Measurements from ENCODE around the gene EPHB1. TPM values are rescaled to one million over a fixed set of nuclear protein-coding genes. Genes with fewer than 3 reads are reported as not detected.

The EPHB1 gene
- total RNA-seq, 4 donors from 2014 or later = 0.16 to 1.5 (median 0.59) TPM

DNA sequence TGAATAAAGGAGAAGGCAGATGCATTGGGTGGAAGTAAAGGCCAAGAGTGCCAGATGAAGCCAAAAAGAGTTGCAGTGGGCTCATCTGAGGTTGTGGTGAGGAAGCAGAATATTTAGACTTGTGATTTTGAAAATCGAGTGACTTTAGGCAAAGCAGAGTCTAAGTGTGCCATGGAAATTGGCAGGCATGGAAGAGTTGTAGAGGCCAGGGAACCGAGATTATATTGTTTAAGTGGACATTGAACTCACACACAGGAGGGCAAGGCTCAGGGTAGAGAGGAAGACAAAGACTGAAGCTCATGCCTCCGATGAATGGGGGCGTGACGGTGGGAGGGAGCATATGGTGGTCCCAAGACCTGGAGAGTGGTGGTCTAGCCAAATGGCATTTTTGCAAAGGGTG lies 347.5 kb downstream of the EPHB1 start:
- TF ChIP-seq, protein P1, sequence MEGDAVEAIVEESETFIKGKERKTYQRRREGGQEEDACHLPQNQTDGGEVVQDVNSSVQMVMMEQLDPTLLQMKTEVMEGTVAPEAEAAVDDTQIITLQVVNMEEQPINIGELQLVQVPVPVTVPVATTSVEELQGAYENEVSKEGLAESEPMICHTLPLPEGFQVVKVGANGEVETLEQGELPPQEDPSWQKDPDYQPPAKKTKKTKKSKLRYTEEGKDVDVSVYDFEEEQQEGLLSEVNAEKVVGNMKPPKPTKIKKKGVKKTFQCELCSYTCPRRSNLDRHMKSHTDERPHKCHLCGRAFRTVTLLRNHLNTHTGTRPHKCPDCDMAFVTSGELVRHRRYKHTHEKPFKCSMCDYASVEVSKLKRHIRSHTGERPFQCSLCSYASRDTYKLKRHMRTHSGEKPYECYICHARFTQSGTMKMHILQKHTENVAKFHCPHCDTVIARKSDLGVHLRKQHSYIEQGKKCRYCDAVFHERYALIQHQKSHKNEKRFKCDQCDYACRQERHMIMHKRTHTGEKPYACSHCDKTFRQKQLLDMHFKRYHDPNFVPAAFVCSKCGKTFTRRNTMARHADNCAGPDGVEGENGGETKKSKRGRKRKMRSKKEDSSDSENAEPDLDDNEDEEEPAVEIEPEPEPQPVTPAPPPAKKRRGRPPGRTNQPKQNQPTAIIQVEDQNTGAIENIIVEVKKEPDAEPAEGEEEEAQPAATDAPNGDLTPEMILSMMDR (IDR thresholded peaks at IDR 0.05; ENCODE audit: low read depth) = no peak

DNA sequence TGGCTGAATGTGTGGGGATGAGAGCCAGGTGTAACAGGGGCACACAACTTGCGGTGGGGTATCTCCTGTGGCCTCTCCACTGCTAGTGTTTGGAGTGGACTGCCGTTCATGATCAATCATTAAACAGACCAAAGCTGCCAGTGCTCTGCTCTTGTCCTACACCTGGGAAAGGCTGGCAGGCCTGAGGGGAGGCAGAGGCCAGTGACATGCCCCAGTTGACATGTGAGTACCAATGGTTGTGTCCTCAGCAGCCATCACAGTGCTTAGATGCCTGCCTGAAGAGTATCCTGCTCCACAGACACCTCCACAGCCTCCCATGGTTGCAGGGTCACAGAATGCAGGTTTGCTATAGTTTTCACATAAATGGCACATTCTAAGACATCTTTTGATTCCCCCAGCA lies 348.4 kb downstream of the EPHB1 start:
- TF ChIP-seq, protein P1 (IDR thresholded peaks at IDR 0.05; ENCODE audit: low read depth) = no peak

DNA sequence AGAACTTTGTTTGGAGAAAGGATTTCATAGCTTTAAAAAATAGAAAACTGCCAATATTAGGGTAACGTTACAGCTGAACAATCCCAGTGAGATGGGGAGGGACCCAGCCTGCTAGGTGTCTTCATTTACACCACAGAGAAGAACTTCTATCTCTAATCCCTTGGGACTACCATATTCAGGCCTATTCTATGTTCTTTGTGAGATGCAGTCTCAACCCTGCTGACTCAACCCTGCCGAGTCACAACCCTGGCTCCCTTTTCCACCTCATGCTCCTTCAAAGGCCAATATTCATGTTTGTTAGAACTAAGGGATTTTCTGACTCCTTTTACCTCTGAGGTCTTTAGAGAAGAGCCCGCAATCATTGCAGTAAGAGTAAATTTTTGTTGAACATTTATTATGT lies 350.5 kb downstream of the EPHB1 start:
- TF ChIP-seq, protein P1 (IDR thresholded peaks at IDR 0.05; ENCODE audit: low read depth) = no peak

DNA sequence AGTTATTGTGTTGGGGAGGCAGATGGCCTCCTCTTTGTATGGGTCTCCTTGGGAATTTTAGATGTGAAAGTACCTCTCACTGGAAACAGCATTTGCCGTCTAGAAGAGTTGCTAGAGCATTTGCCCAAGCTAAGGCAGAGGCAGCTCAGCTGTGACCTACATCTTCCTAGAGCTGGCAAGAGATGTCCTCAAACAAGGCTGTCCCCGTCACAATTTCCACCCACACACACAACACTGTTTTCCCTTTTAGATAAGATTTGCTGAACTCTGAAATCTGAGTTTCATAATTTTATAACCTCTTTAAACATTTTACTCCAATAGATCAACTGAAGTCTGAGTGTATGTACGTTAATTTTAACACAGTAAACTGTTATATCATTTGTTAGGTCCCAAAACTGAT lies 352.6 kb downstream of the EPHB1 start:
- TF ChIP-seq, protein P1 (IDR thresholded peaks at IDR 0.05; ENCODE audit: low read depth) = no peak

DNA sequence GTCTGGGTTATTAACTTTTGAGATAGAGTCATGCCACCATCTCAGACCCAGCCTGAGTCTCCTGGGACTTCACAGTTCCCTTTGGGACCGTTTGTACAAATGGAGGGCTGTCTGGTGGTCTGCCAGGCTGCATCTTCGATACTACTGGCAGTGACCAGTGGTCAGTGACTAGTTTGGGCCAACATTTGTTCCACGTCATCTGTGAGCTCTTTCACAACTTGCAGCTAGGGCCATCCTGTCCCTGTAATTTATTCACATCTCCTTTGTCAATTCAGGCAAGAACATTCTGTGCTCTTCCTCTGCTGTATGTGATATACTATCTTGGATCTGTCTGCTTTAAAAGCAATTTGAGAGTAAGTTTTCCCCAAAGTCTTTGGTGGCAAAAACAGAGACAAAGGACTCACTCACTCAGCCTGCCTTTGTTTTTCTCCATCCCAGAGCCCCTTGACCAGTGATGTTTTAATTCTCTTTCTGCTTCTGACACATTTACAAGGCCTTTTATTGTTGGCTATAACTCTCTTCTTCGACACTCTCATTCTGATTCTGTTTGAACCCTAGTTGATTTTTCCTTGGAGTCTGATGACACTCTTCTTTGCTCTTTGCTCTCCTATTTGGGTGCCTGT lies 353.4 kb downstream of the EPHB1 start:
- TF ChIP-seq, protein P1 (IDR thresholded peaks at IDR 0.05; ENCODE audit: low read depth) = no peak

DNA sequence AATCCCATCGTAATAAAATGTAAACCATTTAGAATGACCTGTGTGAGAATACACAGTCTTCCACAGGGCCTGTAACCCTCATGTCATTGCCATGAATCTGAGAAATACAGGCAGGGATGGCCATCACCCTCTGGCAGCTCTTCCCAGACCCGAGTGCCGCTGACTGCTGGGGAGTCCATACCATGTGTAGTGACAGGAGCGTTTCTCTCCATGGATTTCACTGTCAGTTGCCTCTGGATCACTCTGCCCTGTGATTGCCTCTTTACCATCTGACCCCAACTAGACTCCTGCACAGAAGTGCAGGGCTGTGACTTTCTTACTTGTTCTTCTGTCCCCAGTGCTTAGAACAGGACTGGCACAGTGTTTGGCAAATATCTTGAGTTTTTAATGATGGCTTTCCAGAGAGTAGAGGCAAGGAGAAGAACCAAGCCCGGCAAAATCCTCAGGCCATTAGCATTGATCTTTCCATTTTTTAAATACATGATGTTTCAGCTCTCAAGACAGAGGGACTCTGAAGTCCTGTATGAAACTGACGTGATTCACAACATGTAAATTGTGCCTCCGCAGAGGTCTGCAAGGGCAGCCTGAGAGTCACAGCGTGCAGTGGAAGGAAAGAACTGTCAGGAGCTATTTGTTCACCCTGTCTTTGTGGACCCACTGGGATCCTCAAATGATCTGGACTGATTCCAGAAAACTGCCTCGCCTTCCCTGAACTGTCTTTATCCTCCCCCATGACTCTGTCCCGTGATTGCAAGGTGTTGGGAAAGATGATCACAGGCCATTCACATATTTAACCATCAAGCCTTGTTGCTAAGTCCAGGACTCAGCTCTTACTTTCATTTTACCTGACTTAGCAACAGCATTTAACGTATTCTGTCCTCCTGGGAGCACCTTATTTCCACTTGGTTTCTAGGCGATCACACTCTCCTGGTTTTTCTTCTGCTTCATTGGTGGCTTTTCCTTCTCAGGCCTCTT lies 354.9 kb downstream of the EPHB1 start:
- TF ChIP-seq, protein P1 (IDR thresholded peaks at IDR 0.05; ENCODE audit: low read depth) = no peak

DNA sequence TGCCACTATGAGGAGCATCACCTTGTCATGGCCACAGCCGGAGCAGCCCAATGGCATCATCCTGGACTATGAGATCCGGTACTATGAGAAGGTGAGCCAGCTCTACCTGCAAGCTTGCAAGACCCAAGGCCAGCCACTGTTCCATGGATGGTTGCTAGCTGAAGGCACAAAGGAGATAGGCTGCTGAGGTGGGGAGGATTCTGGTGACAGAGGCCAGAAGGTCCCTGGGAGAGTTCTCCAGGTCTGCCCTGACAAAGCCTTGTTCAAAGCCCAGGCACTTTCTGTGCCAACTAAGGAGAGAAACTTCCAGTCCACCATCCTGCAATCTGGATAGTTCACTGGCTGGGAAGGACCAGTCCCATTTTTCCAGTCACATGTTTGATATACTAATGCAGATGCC lies 359.1 kb downstream of the EPHB1 start:
- TF ChIP-seq, protein P1 (IDR thresholded peaks at IDR 0.05; ENCODE audit: low read depth) = no peak

Data from subcutaneous adipose tissue (tissue), 4 donors.